ENCODE results near the gene EIF2AK3. TPM values are rescaled to one million over a fixed set of nuclear protein-coding genes. Genes with fewer than 3 reads are reported as not detected.
A peak's percentile ranks its signal among the peaks of the same experiment; 100 is the strongest.

Gene EIF2AK3
- total and polyA plus RNA-seq, 2 of the 13 experiments (the other 11 are each of a cell fraction or from before 2014, with no cell fraction given) = 10.3 to 30.6 TPM

DNA sequence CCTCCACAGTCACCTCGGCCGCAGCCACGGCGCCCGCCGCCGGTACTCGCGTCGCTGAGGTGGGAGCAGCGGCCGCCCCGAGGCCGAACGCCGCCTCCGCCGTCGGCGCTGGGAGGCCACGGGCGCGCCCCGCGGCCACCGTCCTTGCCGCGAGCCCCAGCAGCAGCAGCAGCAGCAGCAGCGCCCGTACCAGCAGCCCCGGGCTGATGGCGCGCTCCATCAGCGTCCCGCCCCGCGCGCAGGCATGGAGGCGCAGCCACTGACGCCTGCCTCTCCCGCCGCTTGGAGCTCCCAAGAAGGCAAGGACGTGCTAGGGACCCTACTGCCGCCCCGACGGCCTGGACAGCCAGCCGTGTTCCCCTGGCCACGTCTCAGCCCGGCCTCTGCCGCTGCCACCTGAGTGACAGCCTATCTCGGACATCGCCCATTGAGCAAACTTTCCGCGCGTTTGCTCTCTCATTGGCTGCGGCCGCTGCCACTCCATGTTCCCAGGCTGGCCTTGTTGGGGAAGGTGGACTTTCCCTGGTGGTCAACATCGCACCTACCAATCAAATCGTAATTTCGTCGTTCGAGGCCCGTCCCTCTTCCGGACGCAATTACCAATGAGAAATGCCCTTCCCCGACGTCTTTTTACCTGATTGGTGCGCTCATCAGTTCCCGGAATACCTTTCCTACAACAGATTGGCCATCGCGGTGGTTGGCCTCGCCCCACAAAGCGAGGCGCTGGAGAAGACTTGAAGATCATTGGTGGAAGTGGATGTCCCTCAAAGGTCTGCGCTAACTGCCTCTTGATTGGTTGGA lies at the start of gene EIF2AK3 (continued):
- TF ChIP-seq ZNF782 (CRISPR knock-in tag; IDR thresholded peaks at IDR 0.05; ENCODE audit: borderline replicate concordance) (no peak), GPBP1L1 (CRISPR knock-in tag; IDR thresholded peaks at IDR 0.05) (no peak), NFIB (CRISPR knock-in tag; IDR thresholded peaks at IDR 0.05; ENCODE audit: borderline replicate concordance) (no peak), ZNF224 (CRISPR knock-in tag; IDR thresholded peaks at IDR 0.05) (no peak), ZNF430 (CRISPR knock-in tag; IDR thresholded peaks at IDR 0.05) (no peak), ZNF709 (CRISPR knock-in tag; IDR thresholded peaks at IDR 0.05) (peak; percentile 54), RORA (CRISPR knock-in tag; IDR thresholded peaks at IDR 0.05) (no peak), PTBP1 (IDR thresholded peaks at IDR 0.05; ENCODE audit: low read depth, low read length, poor library complexity, severe bottlenecking) (no peak), SALL2 (CRISPR knock-in tag; IDR thresholded peaks at IDR 0.05) (no peak; the same call in 1 of the 2 replicates), PAF1 (CRISPR knock-in tag; IDR thresholded peaks at IDR 0.05) (no peak), ZNF839 (CRISPR knock-in tag; IDR thresholded peaks at IDR 0.05; ENCODE audit: borderline replicate concordance) (no peak), CEBPB (IDR thresholded peaks at IDR 0.05; ENCODE audit: borderline replicate concordance, low read depth, low read length) (peak; percentile 85; the same call in 1 of the 2 replicates), ZNF331 (CRISPR knock-in tag; IDR thresholded peaks at IDR 0.05) (peak; percentile 77; the same call in 1 of the 2 replicates), PRMT3 (CRISPR knock-in tag; IDR thresholded peaks at IDR 0.05; ENCODE audit: borderline replicate concordance, low read depth) (no peak), SIX4 (CRISPR knock-in tag; IDR thresholded peaks at IDR 0.05) (no peak; the same call in 1 of the 2 replicates), MBD4 (IDR thresholded peaks at IDR 0.05; ENCODE audit: borderline replicate concordance, low read length) (no peak), CEBPG (CRISPR knock-in tag; IDR thresholded peaks at IDR 0.05) (peak; percentile 83), TBX2 (CRISPR knock-in tag; IDR thresholded peaks at IDR 0.05; ENCODE audit: borderline replicate concordance) (peak; percentile 5; the same call in 1 of the 2 replicates), SOX5 (CRISPR knock-in tag; IDR thresholded peaks at IDR 0.05; ENCODE audit: borderline replicate concordance) (0 out of 2 replicates have a peak, but pooled peaks have one; percentile 15)
- TF ChIP-seq, protein P1, sequence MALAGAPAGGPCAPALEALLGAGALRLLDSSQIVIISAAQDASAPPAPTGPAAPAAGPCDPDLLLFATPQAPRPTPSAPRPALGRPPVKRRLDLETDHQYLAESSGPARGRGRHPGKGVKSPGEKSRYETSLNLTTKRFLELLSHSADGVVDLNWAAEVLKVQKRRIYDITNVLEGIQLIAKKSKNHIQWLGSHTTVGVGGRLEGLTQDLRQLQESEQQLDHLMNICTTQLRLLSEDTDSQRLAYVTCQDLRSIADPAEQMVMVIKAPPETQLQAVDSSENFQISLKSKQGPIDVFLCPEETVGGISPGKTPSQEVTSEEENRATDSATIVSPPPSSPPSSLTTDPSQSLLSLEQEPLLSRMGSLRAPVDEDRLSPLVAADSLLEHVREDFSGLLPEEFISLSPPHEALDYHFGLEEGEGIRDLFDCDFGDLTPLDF (CRISPR knock-in tag; IDR thresholded peaks at IDR 0.05) = no peak
- TF ChIP-seq, protein P2, sequence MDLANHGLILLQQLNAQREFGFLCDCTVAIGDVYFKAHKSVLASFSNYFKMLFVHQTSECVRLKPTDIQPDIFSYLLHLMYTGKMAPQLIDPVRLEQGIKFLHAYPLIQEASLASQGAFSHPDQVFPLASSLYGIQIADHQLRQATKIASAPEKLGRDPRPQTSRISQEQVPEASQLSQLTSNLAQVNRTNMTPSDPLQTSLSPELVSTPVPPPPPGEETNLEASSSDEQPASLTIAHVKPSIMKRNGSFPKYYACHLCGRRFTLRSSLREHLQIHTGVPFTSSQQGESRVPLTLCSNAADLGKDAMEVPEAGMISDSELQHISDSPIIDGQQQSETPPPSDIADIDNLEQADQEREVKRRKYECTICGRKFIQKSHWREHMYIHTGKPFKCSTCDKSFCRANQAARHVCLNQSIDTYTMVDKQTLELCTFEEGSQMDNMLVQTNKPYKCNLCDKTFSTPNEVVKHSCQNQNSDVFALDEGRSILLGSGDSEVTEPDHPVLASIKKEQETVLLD (CRISPR knock-in tag; IDR thresholded peaks at IDR 0.05; ENCODE audit: low read depth) = no peak; the same call in 1 of the 2 replicates
- TF ChIP-seq, protein P3, sequence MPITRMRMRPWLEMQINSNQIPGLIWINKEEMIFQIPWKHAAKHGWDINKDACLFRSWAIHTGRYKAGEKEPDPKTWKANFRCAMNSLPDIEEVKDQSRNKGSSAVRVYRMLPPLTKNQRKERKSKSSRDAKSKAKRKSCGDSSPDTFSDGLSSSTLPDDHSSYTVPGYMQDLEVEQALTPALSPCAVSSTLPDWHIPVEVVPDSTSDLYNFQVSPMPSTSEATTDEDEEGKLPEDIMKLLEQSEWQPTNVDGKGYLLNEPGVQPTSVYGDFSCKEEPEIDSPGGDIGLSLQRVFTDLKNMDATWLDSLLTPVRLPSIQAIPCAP (CRISPR knock-in tag; IDR thresholded peaks at IDR 0.05; ENCODE audit: low read depth) = no peak
